Osteoblast (primary cell): ENCODE measurements around the gene NRXN2. TPM values are rescaled to one million over a fixed set of nuclear protein-coding genes. Genes with fewer than 3 reads are reported as not detected.

Source experiments
- DNase-seq: peaks from one replicate; pipeline ENCODE4 v3.0.0; 2011; ENCODE audit warnings: low spot score, mixed read lengths; ENCODE audit not compliant: insufficient read length; ENCODE audit errors: missing footprints
- H2AFZ ChIP-seq: 2 replicates; pipeline ENCODE4 v1.6.0; 2011; ENCODE audit warnings: mild to moderate bottlenecking, low read length
- H3K27ac ChIP-seq: 2 replicates; pipeline ENCODE4 v1.5.1; 2011; ENCODE audit warnings: mild to moderate bottlenecking, low read depth, low read length, moderate library complexity
- H3K27me3 ChIP-seq: 2 replicates; pipeline ENCODE4 v1.6.0; 2012; ENCODE audit warnings: mild to moderate bottlenecking, control low read depth, inconsistent platforms, low read length, moderate library complexity; ENCODE audit not compliant: insufficient read depth
- H3K36me3 ChIP-seq: 2 replicates; pipeline ENCODE4 v1.5.1; 2011; ENCODE audit warnings: mild to moderate bottlenecking, low read length, control low read depth, moderate library complexity; ENCODE audit not compliant: insufficient read depth
- H3K4me1 ChIP-seq: 2 replicates; pipeline ENCODE4 v1.5.1; 2011; ENCODE audit warnings: mild to moderate bottlenecking, low read length, control low read depth, moderate library complexity; ENCODE audit not compliant: insufficient read depth
- H3K4me2 ChIP-seq: 2 replicates; pipeline ENCODE4 v1.6.0; 2011; ENCODE audit warnings: mild to moderate bottlenecking, low read length; ENCODE audit not compliant: insufficient read depth
- H3K4me3 ChIP-seq: fragments of 200-600 bp; sonication (generic); 3 replicates; pipeline ENCODE4 v1.5.1; 2012; ENCODE audit warnings: mild to moderate bottlenecking, low read length, inconsistent platforms; ENCODE audit not compliant: insufficient read depth
- H3K79me2 ChIP-seq: 2 replicates; pipeline ENCODE4 v1.6.0; 2012; ENCODE audit warnings: mild to moderate bottlenecking, low read length, control low read depth, inconsistent platforms; ENCODE audit not compliant: insufficient read depth
- H3K9me3 ChIP-seq: 2 replicates; pipeline ENCODE4 v1.5.1; 2011; ENCODE audit warnings: low read depth, low read length, control low read depth
- H4K20me1 ChIP-seq: 2 replicates; pipeline ENCODE4 v1.6.0; 2012; ENCODE audit warnings: mild to moderate bottlenecking, low read length, control low read depth; ENCODE audit not compliant: insufficient read depth
- CTCF ChIP-seq: IDR thresholded peaks from 2 replicates; pipeline ENCODE4 v1.5.1; 2011; ENCODE audit warnings: mild to moderate bottlenecking, low read depth, low read length, moderate library complexity; ENCODE audit errors: extremely low read depth
- total RNA-seq: library from RNA; depleted of rRNA; stranded (reverse); fragments of >200 nt; gene quantifications from 2 replicates; pipeline ENCODE4 v1.2.3, GENCODE V29; 2012

The NRXN2 gene
- total RNA-seq, 1 donor, result 90.1 TPM

GRCh38 chr11:64769283-64769682 is 46.3 kb upstream of the NRXN2 start:
- H4K20me1 ChIP-seq, result peaks cover 73% of the 10 kb centered on the region
- peaks cover 2% of the 10 kb centered on the region for H3K4me1 ChIP-seq
- no peak for TF ChIP-seq CTCF
- no peak overlapping the region for H3K4me2 ChIP-seq
- H3K36me3 ChIP-seq, result peaks cover 92% of the 10 kb centered on the region
- H3K27ac ChIP-seq, result no peak overlapping the region
- H2AFZ ChIP-seq, result no peak overlapping the region
- no peaks in the 10 kb centered on the region for H3K27me3 ChIP-seq
- no peaks in the 10 kb centered on the region for H3K9me3 ChIP-seq
- H3K79me2 ChIP-seq, result peaks cover 72% of the 10 kb centered on the region
- peak; percentile 4 for DNase-seq
- H3K4me3 ChIP-seq, result no peak overlapping the region

GRCh38 chr11:64768300-64768694 is 45.3 kb upstream of the NRXN2 start:
- Histone ChIP-seq H3K9me3 (no peaks in the 10 kb centered on the region), H3K4me2 (no peak overlapping the region), H3K27me3 (no peaks in the 10 kb centered on the region), H2AFZ (no peak overlapping the region), H3K4me3 (no peak overlapping the region), H3K4me1 (peaks cover 11% of the 10 kb centered on the region), H3K79me2 (peaks cover 63% of the 10 kb centered on the region), H4K20me1 (peaks cover 73% of the 10 kb centered on the region), H3K36me3 (peaks cover 87% of the 10 kb centered on the region), H3K27ac (no peak overlapping the region)
- DNase-seq, result peak; percentile 60
- TF ChIP-seq CTCF, result no peak

GRCh38 chr11:64767344-64768299 is 44.6 kb upstream of the NRXN2 start:
- H3K4me3 ChIP-seq, result no peak overlapping the region
- peak; percentile 95 for DNase-seq
- TF ChIP-seq CTCF, result peak; percentile 80
- H3K4me1 ChIP-seq, result peaks cover 15% of the 10 kb centered on the region
- no peak overlapping the region for H2AFZ ChIP-seq
- H3K27ac ChIP-seq, result no peak overlapping the region
- peaks cover 86% of the 10 kb centered on the region for H3K36me3 ChIP-seq
- no peak overlapping the region for H3K4me2 ChIP-seq
- no peaks in the 10 kb centered on the region for H3K9me3 ChIP-seq
- H4K20me1 ChIP-seq, result peaks cover 75% of the 10 kb centered on the region
- H3K79me2 ChIP-seq, result peaks cover 56% of the 10 kb centered on the region
- no peaks in the 10 kb centered on the region for H3K27me3 ChIP-seq

DNA sequence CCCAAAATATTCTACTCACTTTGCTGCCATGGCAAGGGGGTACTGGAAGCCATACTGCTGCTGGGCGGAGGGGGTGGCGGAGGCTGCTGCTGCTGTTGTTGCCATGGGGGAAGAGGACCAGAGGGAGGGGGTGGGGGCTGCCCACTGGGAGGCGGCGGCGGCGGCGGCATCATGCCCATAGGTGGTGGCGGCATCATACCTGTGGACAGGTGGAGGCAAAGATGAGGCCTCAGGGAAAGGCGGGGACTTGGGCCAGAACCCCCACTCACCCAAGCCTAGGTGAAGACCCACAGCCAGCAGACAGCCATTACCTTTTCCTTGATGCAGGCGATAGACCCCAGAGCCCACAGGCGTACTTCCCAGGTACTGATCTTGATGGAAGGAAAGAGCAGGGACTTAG is 43.9 kb upstream of the NRXN2 start:
- peaks cover 16% of the 10 kb centered on the region for H3K4me1 ChIP-seq
- H3K36me3 ChIP-seq, result peaks cover 86% of the 10 kb centered on the region
- peaks cover 68% of the 10 kb centered on the region for H4K20me1 ChIP-seq
- TF ChIP-seq CTCF, result no peak
- H3K4me2 ChIP-seq, result no peak overlapping the region
- peaks cover 48% of the 10 kb centered on the region for H3K79me2 ChIP-seq
- peak; percentile 55 for DNase-seq
- no peaks in the 10 kb centered on the region for H3K9me3 ChIP-seq
- H3K27me3 ChIP-seq, result no peaks in the 10 kb centered on the region
- H3K27ac ChIP-seq, result no peak overlapping the region
- no peak overlapping the region for H2AFZ ChIP-seq
- no peak overlapping the region for H3K4me3 ChIP-seq
